A549 (cell line): ENCODE data around the gene YBX2. TPM values are rescaled to one million over a fixed set of nuclear protein-coding genes. Genes with fewer than 3 reads are reported as not detected.

ENCODE experiments used
- ATAC-seq, 2 experiments: fragments of 200-7000 bp in 1 of 2; fragments of >200 bp in 1 of 2; cut with Nextera tagmentation in 1 of 2; cut with Tn5 transposase in 1 of 2; 3 replicates each; pipeline versions ENCODE4 v1.8.0 to v1.9.1; 2018 to 2020; ENCODE audit warnings: mild to moderate bottlenecking in 1 of 2, moderate library complexity in 1 of 2
- CTCF ChIA-PET: fragments of 300-600 bp; sonication (Branson Sonifier 250); formaldehyde crosslinking; extraction: SDS; loops from one replicate; lab custom pipeline; 2021; ENCODE audit warnings: antibody characterized with exemption, inconsistent platforms; lab: Yijun Ruan, JAX
- POLR2A ChIA-PET: fragments of 350-600 bp; formaldehyde crosslinking; extraction: SDS; loops from one replicate; lab custom pipeline; 2021; ENCODE audit warnings: antibody characterized with exemption, inconsistent platforms; lab: Yijun Ruan, JAX
- DNase-seq, 2 experiments: peaks; one replicate each; pipeline versions ENCODE4 v3.0.0 to v3.0.0-alpha.2; 2011 to 2016; ENCODE audit warnings: low read depth in 1 of 2, low spot score in 1 of 2
- FAIRE-seq: peaks from 2 replicates; lab custom pipeline; 2011; peaks lifted over from hg19 to GRCh38; lab: Jason Lieb, UNC
- H3K27ac ChIP-seq, 2 experiments: fragments of >200 bp; sonication (Bioruptor Twin); formaldehyde crosslinking; 3 replicates each; pipeline ENCODE4 v1.5.1; 2016 to 2017
- H3K4me1 ChIP-seq: fragments of >200 bp; sonication (Bioruptor Twin); formaldehyde crosslinking; 3 replicates; pipeline ENCODE4 v1.6.1; 2016
- H3K4me2 ChIP-seq: fragments of >200 bp; sonication (Bioruptor Twin); formaldehyde crosslinking; 3 replicates; pipeline ENCODE4 v1.6.1; 2016
- H3K4me3 ChIP-seq: fragments of >200 bp; sonication (Bioruptor Twin); formaldehyde crosslinking; 3 replicates; pipeline ENCODE4 v1.5.1; 2016
- H3K9me3 ChIP-seq: fragments of >200 bp; sonication (Bioruptor Twin); formaldehyde crosslinking; 3 replicates; pipeline ENCODE4 v1.6.1; 2016
- BCL3 ChIP-seq: fragments of >200 bp; sonication (Bioruptor Twin); formaldehyde crosslinking; IDR thresholded peaks from 3 replicates; pipeline ENCODE4 v1.6.1; 2016
- BHLHE40 ChIP-seq: IDR thresholded peaks from 2 replicates; pipeline ENCODE4 v1.6.1; 2012; ENCODE audit warnings: low read depth, low read length, inconsistent platforms
- CHD2 ChIP-seq: fragments of 150-350 bp; IDR thresholded peaks from 2 replicates; pipeline ENCODE4 v1.6.1; 2014; ENCODE audit warnings: low read length; ENCODE audit not compliant: partially characterized antibody
- CHD4 ChIP-seq: fragments of 200-600 bp; sonication (generic); IDR thresholded peaks from 2 replicates; pipeline ENCODE4 v1.6.1; 2016; ENCODE audit warnings: antibody characterized with exemption, mild to moderate bottlenecking, borderline replicate concordance
- EHF ChIP-seq: fragments of 250-450 bp; sonication (Bioruptor Pico); IDR thresholded peaks from 2 replicates; pipeline ENCODE4 v1.5.0; 2020; ENCODE audit warnings: mild to moderate bottlenecking
- EHMT2 ChIP-seq: fragments of 200-600 bp; sonication (generic); IDR thresholded peaks from 2 replicates; pipeline ENCODE4 v1.6.1; 2016; ENCODE audit warnings: antibody characterized with exemption, low read depth, mild to moderate bottlenecking, moderate library complexity
- ELK1 ChIP-seq: fragments of 150-350 bp; IDR thresholded peaks from 2 replicates; pipeline ENCODE4 v1.6.1; 2014; ENCODE audit warnings: low read depth, mild to moderate bottlenecking, low read length
- ESRRA ChIP-seq: fragments of 150-350 bp; IDR thresholded peaks from 2 replicates; pipeline ENCODE4 v1.6.1; 2014; ENCODE audit warnings: mild to moderate bottlenecking, low read length, borderline replicate concordance
- FOSB ChIP-seq: fragments of 250-450 bp; sonication (Bioruptor Pico); IDR thresholded peaks from 2 replicates; pipeline ENCODE4 v1.5.0; 2020; ENCODE audit warnings: mild to moderate bottlenecking, moderate library complexity
- FOXS1 ChIP-seq: fragments of 250-450 bp; sonication (Bioruptor Pico); IDR thresholded peaks from 2 replicates; pipeline ENCODE4 v1.5.0; 2020; ENCODE audit warnings: mild to moderate bottlenecking, moderate library complexity
- GATA3 ChIP-seq: IDR thresholded peaks from 2 replicates; pipeline ENCODE4 v1.6.1; 2012; ENCODE audit warnings: borderline replicate concordance
- HEYL ChIP-seq: fragments of 250-450 bp; sonication (Bioruptor Pico); IDR thresholded peaks from 2 replicates; pipeline ENCODE4 v1.8.0; 2021; ENCODE audit warnings: mild to moderate bottlenecking, moderate library complexity
- HOXB13 ChIP-seq: fragments of 250-450 bp; sonication (Bioruptor Pico); IDR thresholded peaks from 2 replicates; pipeline ENCODE4 v1.5.0; 2020; ENCODE audit warnings: low read depth, mild to moderate bottlenecking, moderate library complexity
- HOXB5 ChIP-seq: fragments of 250-450 bp; sonication (Bioruptor Pico); IDR thresholded peaks from 2 replicates; pipeline ENCODE4 v1.5.0; 2020; ENCODE audit warnings: mild to moderate bottlenecking, moderate library complexity
- JUN ChIP-seq, 2 experiments: fragments of >200 bp; sonication (Bioruptor Twin); formaldehyde crosslinking; IDR thresholded peaks; 2 replicates in 1 of 2; 3 replicates in 1 of 2; pipeline ENCODE4 v1.6.1; 2016 to 2017
- MAFK ChIP-seq: fragments of 450-650 bp; IDR thresholded peaks from 2 replicates; pipeline ENCODE4 v1.6.1; 2014; ENCODE audit not compliant: partially characterized antibody
- MAZ ChIP-seq: fragments of 150-350 bp; IDR thresholded peaks from 2 replicates; pipeline ENCODE4 v1.6.1; 2014; ENCODE audit warnings: antibody characterized with exemption, low read depth, low read length, borderline replicate concordance
- MYC ChIP-seq: IDR thresholded peaks from 2 replicates; pipeline ENCODE4 v1.6.1; 2012; ENCODE audit warnings: mild to moderate bottlenecking, inconsistent platforms, low read length, improper control_type of control experiment, borderline replicate concordance
- NR3C1 ChIP-seq: fragments of >200 bp; sonication (Bioruptor Twin); formaldehyde crosslinking; IDR thresholded peaks from 3 replicates; pipeline ENCODE4 v1.6.1; 2017
- POLR2A ChIP-seq: IDR thresholded peaks from 2 replicates; pipeline ENCODE4 v1.6.1; 2012; ENCODE audit warnings: mild to moderate bottlenecking, low read length
- RAD21 ChIP-seq, 2 experiments: fragments of >200 bp in 1 of 2; sonication (Bioruptor Twin) in 1 of 2; formaldehyde crosslinking in 1 of 2; IDR thresholded peaks in 1 of 2; conservative IDR thresholded peaks in 1 of 2; 2 replicates in 1 of 2; 3 replicates in 1 of 2; pipeline ENCODE4 v1.6.1; 2012 to 2018; ENCODE audit warnings: inconsistent platforms in 1 of 2
- RARB ChIP-seq: fragments of 250-450 bp; sonication (Bioruptor Pico); IDR thresholded peaks from 2 replicates; pipeline ENCODE4 v1.8.0; 2021; ENCODE audit warnings: mild to moderate bottlenecking, moderate library complexity
- RCOR1 ChIP-seq: fragments of 150-350 bp; IDR thresholded peaks from 2 replicates; pipeline ENCODE4 v1.6.1; 2014; ENCODE audit warnings: antibody characterized with exemption, low read length, low read depth
- RNF2 ChIP-seq: fragments of 200-600 bp; sonication (generic); IDR thresholded peaks from 2 replicates; pipeline ENCODE4 v1.6.1; 2016; ENCODE audit warnings: low read depth, mild to moderate bottlenecking, antibody characterized with exemption, moderate library complexity, borderline replicate concordance
- SMC3 ChIP-seq: fragments of >200 bp; sonication (Bioruptor Twin); formaldehyde crosslinking; IDR thresholded peaks from 3 replicates; pipeline ENCODE4 v1.6.1; 2018; ENCODE audit warnings: inconsistent platforms
- TFCP2L1 ChIP-seq: fragments of 250-450 bp; sonication (Bioruptor Pico); IDR thresholded peaks from 2 replicates; pipeline ENCODE4 v1.5.0; 2021; ENCODE audit warnings: mild to moderate bottlenecking
- TP53 ChIP-seq: fragments of 250-450 bp; sonication (Bioruptor Pico); IDR thresholded peaks from 2 replicates; pipeline ENCODE4 v1.5.0; 2021; ENCODE audit warnings: mild to moderate bottlenecking, moderate library complexity
- USF2 ChIP-seq: fragments of 450-650 bp; IDR thresholded peaks from 2 replicates; pipeline ENCODE4 v1.6.1; 2014; ENCODE audit warnings: antibody characterized with exemption
- ZC3H11A ChIP-seq: fragments of 450-650 bp; IDR thresholded peaks from 2 replicates; pipeline ENCODE4 v1.6.1; 2014; ENCODE audit warnings: antibody characterized with exemption, mild to moderate bottlenecking
- ZFP36 ChIP-seq: fragments of 450-650 bp; IDR thresholded peaks from 2 replicates; pipeline ENCODE4 v1.6.1; 2014; ENCODE audit warnings: borderline replicate concordance; ENCODE audit not compliant: partially characterized antibody
- ZSCAN20 ChIP-seq: fragments of 250-450 bp; sonication (Bioruptor Pico); IDR thresholded peaks from 2 replicates; pipeline ENCODE4 v1.8.0; 2022; ENCODE audit warnings: mild to moderate bottlenecking, moderate library complexity
- WGBS: methylation state at CpG from one replicate; pipeline ENCODE4 v1.1.6; 2017; ENCODE audit errors: missing lambda C conversion rate; 5-methylcytosine and 5-hydroxymethylcytosine counted together
- polyA minus RNA-seq: library from RNA; depleted of rRNA, polyadenylated mRNA; stranded (reverse); fragments of >200 nt; gene quantifications from 2 replicates; pipeline ENCODE4 v1.2.3, GENCODE V29; 2011; rRNA and poly(A)+ RNA removed
- polyA plus RNA-seq, 4 experiments: library from polyadenylated mRNA; depleted of rRNA in 3 of 4; stranded (reverse); fragments of >200 nt; fragmentation: RNase III in 1 of 4; extraction: RNeasy Plus Mini Kit Qiagen cat#74134 plus additional on column Dnase treatment in 1 of 4; gene quantifications; 2 replicates in 3 of 4; 3 replicates in 1 of 4; pipeline ENCODE4 v1.2.3, GENCODE V29; 2011 to 2017
- TF ChIP-seq, protein P1 (sequence below): fragments of >200 bp; sonication (Bioruptor Twin); formaldehyde crosslinking; IDR thresholded peaks from 3 replicates; pipeline ENCODE4 v1.5.1; 2016
- TF ChIP-seq, protein P2 (sequence below): IDR thresholded peaks from 2 replicates; pipeline ENCODE4 v1.6.1; 2012
- TF ChIP-seq, protein P3 (sequence below): fragments of 250-450 bp; sonication (Bioruptor Pico); IDR thresholded peaks from 2 replicates; pipeline ENCODE4 v1.5.0; 2020; ENCODE audit warnings: low read depth, mild to moderate bottlenecking, moderate library complexity
- TF ChIP-seq, protein P4 (sequence below): IDR thresholded peaks from 2 replicates; pipeline ENCODE4 v1.6.1; 2012; ENCODE audit warnings: low read depth, borderline replicate concordance

The YBX2 gene
- 0.61 and 0.98 TPM in 2 replicates for polyA plus RNA-seq (2011; rRNA removed)
- 0.65 and 0.70 TPM in 2 replicates for polyA plus RNA-seq (2012; cell fraction: cytosol; rRNA removed)
- polyA plus RNA-seq (2012; cell fraction: nucleus; rRNA removed), result 1.6 and 2.0 TPM in 2 replicates
- polyA plus RNA-seq (2017; fragmentation: RNase III; extraction: RNeasy Plus Mini Kit Qiagen cat#74134 plus additional on column Dnase treatment), result 0.22 to 0.57 TPM (median 0.36 TPM) in 3 replicates
- polyA minus RNA-seq, result 0.74 and 1.1 TPM in 2 replicates

DNA sequence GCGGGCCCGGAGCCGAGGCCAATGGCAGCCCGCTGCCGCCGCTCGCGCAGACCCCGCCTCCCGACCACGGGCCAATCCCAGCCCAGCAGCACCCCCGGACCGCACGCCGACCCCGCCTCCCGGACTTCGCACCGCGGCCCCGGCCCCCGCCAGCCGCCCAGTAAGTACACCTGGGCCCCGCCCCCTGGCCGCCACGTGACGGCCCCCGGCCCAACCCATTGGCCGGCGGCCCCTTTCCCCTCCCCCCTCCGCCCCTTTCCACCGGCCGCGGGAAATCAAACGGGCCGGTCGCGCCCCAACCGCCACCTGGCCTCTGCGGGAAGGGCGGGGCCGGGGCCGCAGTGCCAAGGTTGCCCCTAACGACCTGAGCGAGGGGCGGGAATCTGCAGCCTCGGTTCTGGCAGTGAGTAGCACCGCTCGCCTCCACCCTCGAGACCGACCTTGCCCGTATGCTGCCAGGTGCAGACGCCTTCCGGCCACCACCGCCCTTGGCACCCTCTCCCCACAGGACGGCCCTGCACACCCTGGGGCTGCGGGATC is at the start of gene YBX2:
TSS of gene YBX2 (minus strand) at position 26 of the 540 bp plus-strand sequence. CDS start 139 bp downstream, outside the sequence.
- peak within 1 kb of the TSS; percentile 54 to 80 for H3K27ac ChIP-seq
- 40% methylated on average over 16 of the region's 57 CpGs for WGBS
- FAIRE-seq (no peak), DNase-seq (peak; percentile 89 to 90), ATAC-seq (peak; percentile 49 to 78)
- no peaks in the 10 kb centered on the region for H3K9me3 ChIP-seq
- peak within 1 kb of the TSS; percentile 48 for H3K4me3 ChIP-seq
- peaks cover 22% of the 10 kb centered on the region; the same call in 2 of the 3 replicates for H3K4me1 ChIP-seq
- peak within 1 kb of the TSS; percentile 100 for H3K4me2 ChIP-seq
- ChIA-PET CTCF (no interaction called here), POLR2A (no interaction called here)
- TF ChIP-seq BHLHE40 (no peak), RNF2 (0 out of 2 replicates have a peak, but pooled peaks have one; percentile 47), POLR2A (no peak), RAD21 (conservative IDR thresholded peaks at IDR 0.05 in 1 of 2, IDR thresholded peaks at IDR 0.05 in 1 of 2) (no peak), ZSCAN20 (CRISPR knock-in tag) (no peak), HOXB13 (CRISPR knock-in tag) (no peak), MAZ (no peak), ZFP36 (no peak), TFCP2L1 (no peak), RCOR1 (no peak), HEYL (CRISPR knock-in tag) (no peak), FOXS1 (CRISPR knock-in tag) (no peak), BCL3 (no peak), JUN (IDR thresholded peaks at IDR 0.05) (no peak), USF2 (peak; percentile 69), CHD4 (no peak), ESRRA (no peak), ELK1 (no peak), NR3C1 (no peak), CHD2 (no peak), TP53 (CRISPR knock-in tag) (no peak), EHF (CRISPR knock-in tag) (no peak), MAFK (no peak), FOSB (no peak), SMC3 (no peak), ZC3H11A (no peak), RARB (no peak), MYC (no peak), HOXB5 (no peak), EHMT2 (no peak), GATA3 (no peak)
- TF ChIP-seq, protein P1, sequence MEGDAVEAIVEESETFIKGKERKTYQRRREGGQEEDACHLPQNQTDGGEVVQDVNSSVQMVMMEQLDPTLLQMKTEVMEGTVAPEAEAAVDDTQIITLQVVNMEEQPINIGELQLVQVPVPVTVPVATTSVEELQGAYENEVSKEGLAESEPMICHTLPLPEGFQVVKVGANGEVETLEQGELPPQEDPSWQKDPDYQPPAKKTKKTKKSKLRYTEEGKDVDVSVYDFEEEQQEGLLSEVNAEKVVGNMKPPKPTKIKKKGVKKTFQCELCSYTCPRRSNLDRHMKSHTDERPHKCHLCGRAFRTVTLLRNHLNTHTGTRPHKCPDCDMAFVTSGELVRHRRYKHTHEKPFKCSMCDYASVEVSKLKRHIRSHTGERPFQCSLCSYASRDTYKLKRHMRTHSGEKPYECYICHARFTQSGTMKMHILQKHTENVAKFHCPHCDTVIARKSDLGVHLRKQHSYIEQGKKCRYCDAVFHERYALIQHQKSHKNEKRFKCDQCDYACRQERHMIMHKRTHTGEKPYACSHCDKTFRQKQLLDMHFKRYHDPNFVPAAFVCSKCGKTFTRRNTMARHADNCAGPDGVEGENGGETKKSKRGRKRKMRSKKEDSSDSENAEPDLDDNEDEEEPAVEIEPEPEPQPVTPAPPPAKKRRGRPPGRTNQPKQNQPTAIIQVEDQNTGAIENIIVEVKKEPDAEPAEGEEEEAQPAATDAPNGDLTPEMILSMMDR, result no peak
- TF ChIP-seq, protein P2, sequence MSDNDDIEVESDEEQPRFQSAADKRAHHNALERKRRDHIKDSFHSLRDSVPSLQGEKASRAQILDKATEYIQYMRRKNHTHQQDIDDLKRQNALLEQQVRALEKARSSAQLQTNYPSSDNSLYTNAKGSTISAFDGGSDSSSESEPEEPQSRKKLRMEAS, result peak; percentile 68
- TF ChIP-seq, protein P3, sequence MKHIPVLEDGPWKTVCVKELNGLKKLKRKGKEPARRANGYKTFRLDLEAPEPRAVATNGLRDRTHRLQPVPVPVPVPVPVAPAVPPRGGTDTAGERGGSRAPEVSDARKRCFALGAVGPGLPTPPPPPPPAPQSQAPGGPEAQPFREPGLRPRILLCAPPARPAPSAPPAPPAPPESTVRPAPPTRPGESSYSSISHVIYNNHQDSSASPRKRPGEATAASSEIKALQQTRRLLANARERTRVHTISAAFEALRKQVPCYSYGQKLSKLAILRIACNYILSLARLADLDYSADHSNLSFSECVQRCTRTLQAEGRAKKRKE (CRISPR knock-in tag), result no peak
- TF ChIP-seq, protein P4, sequence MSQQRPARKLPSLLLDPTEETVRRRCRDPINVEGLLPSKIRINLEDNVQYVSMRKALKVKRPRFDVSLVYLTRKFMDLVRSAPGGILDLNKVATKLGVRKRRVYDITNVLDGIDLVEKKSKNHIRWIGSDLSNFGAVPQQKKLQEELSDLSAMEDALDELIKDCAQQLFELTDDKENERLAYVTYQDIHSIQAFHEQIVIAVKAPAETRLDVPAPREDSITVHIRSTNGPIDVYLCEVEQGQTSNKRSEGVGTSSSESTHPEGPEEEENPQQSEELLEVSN, result peak; percentile 94
